CD4-positive, alpha-beta T cell (primary cell): ENCODE results near the gene CHAF1A. TPM values are rescaled to one million over a fixed set of nuclear protein-coding genes. Genes with fewer than 3 reads are reported as not detected.

Source experiments
- ATAC-seq: fragments of 200-7000 bp; cut with Tn5 transposase; one replicate; pipeline ENCODE4 v1.10.0; 2022; ENCODE audit warnings: mild to moderate bottlenecking; ENCODE audit not compliant: poor library complexity
- CTCF ChIA-PET: fragments of 350-600 bp; sonication (Branson Sonifier 250); formaldehyde crosslinking; loops from one replicate; lab custom pipeline; 2021; ENCODE audit warnings: antibody characterized with exemption, inconsistent platforms; lab: Charles Lee
- POLR2A ChIA-PET: fragments of 350-600 bp; sonication (Branson Sonifier 250); formaldehyde crosslinking; loops from one replicate; lab custom pipeline; 2021; ENCODE audit warnings: antibody characterized with exemption, inconsistent platforms; lab: Charles Lee
- DNase-seq, 14 experiments: peaks; one replicate each; pipeline ENCODE4 v3.0.0-alpha.2; 2013 to 2020; ENCODE audit warnings: mixed read lengths in 2 of 14
- H3K27ac ChIP-seq, 2 donors: one replicate each; pipeline versions ENCODE4 v1.5.1 to v1.7.0; 2013; ENCODE audit warnings: low read length in 2 of 2, low read depth in 1 of 2, mild to moderate bottlenecking in 1 of 2
- H3K27me3 ChIP-seq, 2 experiments: 1 replicate in 1 of 2; 2 replicates in 1 of 2; pipeline versions ENCODE4 v1.6.1 to v1.7.0; 2013; ENCODE audit warnings: low read length in 2 of 2, control low read depth in 1 of 2, mild to moderate bottlenecking in 1 of 2, moderate library complexity in 1 of 2; ENCODE audit not compliant: insufficient read depth in 2 of 2, control insufficient read depth in 1 of 2
- H3K36me3 ChIP-seq: one replicate; pipeline ENCODE4 v1.6.1; 2013; ENCODE audit warnings: low read length, control low read depth; ENCODE audit not compliant: insufficient read depth
- H3K4me1 ChIP-seq: one replicate; pipeline ENCODE4 v1.6.1; 2013; ENCODE audit warnings: low read length, control low read depth; ENCODE audit not compliant: insufficient read depth
- H3K4me3 ChIP-seq: one replicate; pipeline ENCODE4 v1.5.1; 2013; ENCODE audit warnings: mild to moderate bottlenecking, low read length, moderate library complexity
- H3K9me3 ChIP-seq, 2 experiments: 1 replicate in 1 of 2; 2 replicates in 1 of 2; pipeline versions ENCODE4 v1.6.1 to v1.7.0; 2013; ENCODE audit warnings: low read length in 2 of 2, mild to moderate bottlenecking in 2 of 2, control low read depth in 1 of 2, moderate library complexity in 1 of 2; ENCODE audit not compliant: control insufficient read depth in 1 of 2, insufficient read depth in 1 of 2
- H3K27ac Mint-ChIP-seq: one replicate; pipeline ENCODE4 v1.8.0; 2020; ENCODE audit warnings: mixed read lengths
- H3K27me3 Mint-ChIP-seq: one replicate; pipeline ENCODE4 v1.8.0; 2021; ENCODE audit warnings: mixed read lengths
- H3K36me3 Mint-ChIP-seq: one replicate; pipeline ENCODE4 v1.8.0; 2021; ENCODE audit warnings: low read depth, mixed read lengths
- H3K4me1 Mint-ChIP-seq: one replicate; pipeline ENCODE4 v1.8.0; 2021; ENCODE audit warnings: low read depth, mixed read lengths
- H3K4me3 Mint-ChIP-seq: one replicate; pipeline ENCODE4 v1.8.0; 2020; ENCODE audit warnings: mild to moderate bottlenecking, mixed read lengths
- H3K9me3 Mint-ChIP-seq: one replicate; pipeline ENCODE4 v1.8.0; 2020; ENCODE audit warnings: mixed read lengths
- intact Hi-C, 2 experiments: fragments of 100-400 bp; cut with DNase I in 1 of 2; cut with micrococcal nuclease in 1 of 2; formaldehyde crosslinking; loops; one replicate each; pipeline versions ENCODE4 v1.15.1 to v1.9.0; 2023 to 2025; cut with DNase I, micrococcal nuclease
- total RNA-seq, 174 experiments: library from RNA in 2 of 174; stranded (reverse) in 2 of 174; gene quantifications; one replicate each; pipeline ENCODE4 v1.2.3 and lab custom pipeline; 2021 to 2026
- TF ChIP-seq, protein P1 (sequence below): fragments of 200-600 bp; IDR thresholded peaks from one replicate; pipeline ENCODE4 v1.8.0; 2022; ENCODE audit warnings: antibody characterized with exemption, mild to moderate bottlenecking

The CHAF1A gene
- total RNA-seq, 2 experiments from 2014 or later, result 27.5 to 27.8 TPM

DNA sequence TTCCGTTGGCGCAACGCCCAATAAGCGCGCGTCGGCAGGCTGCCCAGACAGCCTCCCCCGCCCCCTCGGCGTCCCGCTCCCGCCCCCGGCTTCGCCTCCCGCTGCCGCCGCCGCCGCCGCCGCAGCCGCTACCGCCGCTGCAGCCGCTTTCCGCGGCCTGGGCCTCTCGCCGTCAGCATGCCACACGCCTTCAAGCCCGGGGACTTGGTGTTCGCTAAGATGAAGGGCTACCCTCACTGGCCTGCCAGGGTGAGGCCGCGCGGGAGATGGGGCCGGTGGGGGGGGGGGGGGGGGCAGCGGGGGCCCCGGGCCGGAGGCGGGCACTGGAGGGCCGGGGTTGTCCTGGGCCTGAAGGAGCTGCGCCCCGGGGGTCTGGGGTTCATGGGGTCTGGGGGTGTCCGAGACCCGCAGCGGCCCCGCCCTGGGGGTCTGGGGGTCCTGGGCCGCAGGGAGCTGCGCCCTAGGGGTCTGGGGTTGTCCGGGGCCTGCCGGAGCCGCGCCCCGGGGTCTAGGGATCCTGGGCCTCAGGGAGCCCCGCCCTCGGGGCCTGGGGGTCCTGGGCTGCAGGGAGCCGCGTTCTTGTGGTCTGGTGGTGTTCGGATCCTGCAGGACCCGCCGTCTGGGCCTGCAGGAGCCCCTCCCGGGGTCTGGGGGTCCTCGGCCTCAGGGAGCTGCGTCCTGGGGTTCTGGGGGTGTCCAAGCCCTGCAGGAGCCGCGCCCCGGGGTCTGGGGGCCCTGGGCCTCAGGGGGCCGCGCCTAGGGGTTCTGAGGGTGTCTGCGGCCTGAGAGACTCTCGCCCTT is 69.9 kb downstream of the CHAF1A start, which contains the start of gene HDGFL2:
HDGFL2 (plus strand) TSS at position 124 of the 801 bp plus-strand sequence; CDS start at position 178, 54 bp downstream.
- Histone ChIP-seq H3K4me3 (peak within 1 kb of the TSS; percentile 64), H3K27ac (peak within 1 kb of the TSS; percentile 71 to 72), H3K4me1 (peaks cover 35% of the 10 kb centered on the region), H3K27me3 (no peaks in the 10 kb centered on the region), H3K9me3 (no peaks in the 10 kb centered on the region), H3K36me3 (peaks cover 16% of the 10 kb centered on the region)
- H3K36me3 Mint-ChIP-seq, result peaks cover 11% of the 10 kb centered on the region
- no peaks in the 10 kb centered on the region for H3K9me3 Mint-ChIP-seq
- ChIA-PET CTCF (interaction anchor here (1.3 kb wide), 1 partner anchor 72 kb away, joined by 3 read pairs; the partner anchor contains the start of gene SH3GL1), POLR2A (interaction anchor here (0.7 to 1.9 kb wide), 12 partner anchors 14 to 1432 kb away, joined by 3 to 36 read pairs (median 8); partner anchors contain the start of genes CHAF1A, FEM1A, KDM4B and MPND)
- peak within 1 kb of the TSS; percentile 83 for H3K4me3 Mint-ChIP-seq
- intact Hi-C loops, result loop anchor here in 1 of 2 experiments (1.0 to 10.0 kb wide), 6 partner anchors 15 to 322 kb away; partner anchors contain the start of genes CHAF1A, FEM1A, TNFAIP8L1 and UBXN6
- ATAC-seq (no peak), DNase-seq (peak in 4 of 14 experiments; percentile 65 to 96 (median 95))
- peaks cover 24% of the 10 kb centered on the region for H3K4me1 Mint-ChIP-seq
- no peaks in the 10 kb centered on the region for H3K27me3 Mint-ChIP-seq
- no peak within 1 kb of the TSS for H3K27ac Mint-ChIP-seq
- TF ChIP-seq, protein P1, sequence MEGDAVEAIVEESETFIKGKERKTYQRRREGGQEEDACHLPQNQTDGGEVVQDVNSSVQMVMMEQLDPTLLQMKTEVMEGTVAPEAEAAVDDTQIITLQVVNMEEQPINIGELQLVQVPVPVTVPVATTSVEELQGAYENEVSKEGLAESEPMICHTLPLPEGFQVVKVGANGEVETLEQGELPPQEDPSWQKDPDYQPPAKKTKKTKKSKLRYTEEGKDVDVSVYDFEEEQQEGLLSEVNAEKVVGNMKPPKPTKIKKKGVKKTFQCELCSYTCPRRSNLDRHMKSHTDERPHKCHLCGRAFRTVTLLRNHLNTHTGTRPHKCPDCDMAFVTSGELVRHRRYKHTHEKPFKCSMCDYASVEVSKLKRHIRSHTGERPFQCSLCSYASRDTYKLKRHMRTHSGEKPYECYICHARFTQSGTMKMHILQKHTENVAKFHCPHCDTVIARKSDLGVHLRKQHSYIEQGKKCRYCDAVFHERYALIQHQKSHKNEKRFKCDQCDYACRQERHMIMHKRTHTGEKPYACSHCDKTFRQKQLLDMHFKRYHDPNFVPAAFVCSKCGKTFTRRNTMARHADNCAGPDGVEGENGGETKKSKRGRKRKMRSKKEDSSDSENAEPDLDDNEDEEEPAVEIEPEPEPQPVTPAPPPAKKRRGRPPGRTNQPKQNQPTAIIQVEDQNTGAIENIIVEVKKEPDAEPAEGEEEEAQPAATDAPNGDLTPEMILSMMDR, result no peak

DNA sequence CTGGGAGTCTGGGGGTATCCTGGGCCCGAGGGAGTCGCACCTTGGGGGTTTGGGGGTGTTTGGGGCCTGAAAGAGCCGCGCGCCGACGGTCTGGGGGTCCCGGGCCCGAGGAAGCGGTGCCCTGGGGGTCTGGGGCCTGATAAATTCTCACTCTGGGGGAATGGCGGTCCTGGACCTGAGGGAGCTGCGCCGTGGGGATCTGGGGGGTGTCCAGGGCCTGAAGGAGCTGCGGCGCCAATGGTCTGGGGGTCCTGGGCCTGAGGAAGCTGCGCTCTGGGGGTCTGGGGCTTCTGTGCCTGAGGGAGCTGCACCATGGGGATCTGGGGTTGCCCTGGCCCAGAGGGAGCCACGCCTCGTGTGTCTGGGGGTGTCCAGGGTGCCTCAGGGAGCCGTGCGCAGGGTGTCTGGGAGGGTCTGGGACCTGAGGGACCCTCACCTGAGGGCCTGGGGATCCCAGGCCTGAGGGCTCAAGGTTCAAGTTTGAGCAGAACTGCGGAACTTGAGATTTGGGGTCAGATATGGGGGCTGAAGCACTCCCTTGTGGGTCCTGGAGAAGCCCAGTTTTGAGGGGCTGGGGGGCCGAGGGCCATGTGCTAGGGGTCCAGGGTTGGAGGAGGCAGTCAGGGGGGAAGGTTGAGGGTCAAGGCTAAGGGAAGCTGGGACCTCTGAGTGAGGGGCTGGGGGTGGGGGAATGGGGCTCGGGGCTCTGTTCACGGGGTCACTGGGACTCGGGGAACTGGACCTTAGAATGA is 70.7 kb downstream of the CHAF1A start:
- no peak for ATAC-seq
- TF ChIP-seq, protein P1, result no peak
- intact Hi-C loops, result loop anchor here in 1 of 2 experiments (5.0 to 10.0 kb wide), 4 partner anchors 146 to 322 kb away; partner anchors contain the start of genes FEM1A, TNFAIP8L1 and YJU2

More for the DNA sequence above, 70.7 kb downstream of the CHAF1A start:
- DNase-seq, result peak in 1 of 14 experiments; percentile 50
- no peaks in the 10 kb centered on the region for H3K27me3 ChIP-seq
- no peaks in the 10 kb centered on the region for H3K9me3 ChIP-seq
- no peaks in the 10 kb centered on the region for H3K27me3 Mint-ChIP-seq
- peak overlapping the region; percentile 62 for H3K4me3 ChIP-seq
- H3K9me3 Mint-ChIP-seq, result no peaks in the 10 kb centered on the region
- H3K4me3 Mint-ChIP-seq, result peak overlapping the region; percentile 83
- ChIA-PET POLR2A (no interaction called here), CTCF (no interaction called here)
- H3K4me1 Mint-ChIP-seq, result peaks cover 24% of the 10 kb centered on the region
- peaks cover 35% of the 10 kb centered on the region for H3K4me1 ChIP-seq
- peaks cover 18% of the 10 kb centered on the region for H3K36me3 Mint-ChIP-seq
- H3K27ac ChIP-seq, result no peak overlapping the region
- no peak overlapping the region for H3K27ac Mint-ChIP-seq
- peaks cover 18% of the 10 kb centered on the region for H3K36me3 ChIP-seq
